PC-3 (cell line): ENCODE results near the gene TBC1D5.

Source experiments
- CTCF ChIP-seq: fragments of 300-600 bp; sonication (generic); conservative IDR thresholded peaks from 2 replicates; pipeline ENCODE4 v1.5.1; 2017; ENCODE audit warnings: antibody characterized with exemption, low read depth, mild to moderate bottlenecking, low read length
- EZH2 ChIP-seq: fragments of 300-600 bp; sonication (generic); IDR thresholded peaks from one replicate; pipeline ENCODE4 v1.6.1; 2017; ENCODE audit warnings: antibody characterized with exemption, mild to moderate bottlenecking, low read length; ENCODE audit not compliant: unreplicated experiment
- EZH2phosphoT487 ChIP-seq: fragments of 300-600 bp; sonication (generic); IDR thresholded peaks from 2 replicates; pipeline ENCODE4 v1.6.1; 2018; ENCODE audit warnings: mild to moderate bottlenecking, antibody characterized with exemption, low read length, borderline replicate concordance

DNA sequence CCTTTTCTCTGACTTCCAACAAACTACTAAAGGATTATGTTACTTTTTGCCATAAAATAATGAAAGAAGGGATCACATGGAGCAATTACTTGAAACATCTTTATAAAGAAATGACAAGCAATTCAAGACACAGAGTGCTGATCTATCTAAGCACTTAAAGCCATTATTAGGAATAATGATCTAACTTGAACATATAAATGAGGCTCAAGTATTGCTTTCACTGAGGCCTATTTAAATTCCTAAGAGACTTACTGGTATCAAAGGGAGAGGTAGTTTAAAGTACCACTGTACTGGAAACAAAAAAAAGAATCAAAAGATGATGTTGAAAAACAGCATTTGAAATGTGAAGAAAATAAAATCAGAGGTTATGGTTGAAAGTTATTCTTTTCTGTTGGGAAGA is 482.2 kb downstream of the TBC1D5 start:
- TF ChIP-seq CTCF = no peak
- TF ChIP-seq EZH2 = no peak
- TF ChIP-seq EZH2phosphoT487 = no peak
